A549 (cell line): ENCODE results near the gene PCDHGB2. TPM values are rescaled to one million over a fixed set of nuclear protein-coding genes. Genes with fewer than 3 reads are reported as not detected.
"Not testable (repeated sequence)": the region's sequence is repeated elsewhere in the genome, so short reads cannot be mapped to it uniquely, and the experiment has no call there.

Experiments used
- ATAC-seq, 2 experiments: fragments of 200-7000 bp in 1 of 2; fragments of >200 bp in 1 of 2; cut with Nextera tagmentation in 1 of 2; cut with Tn5 transposase in 1 of 2; 3 replicates each; pipeline versions ENCODE4 v1.8.0 to v1.9.1; 2018 to 2020; ENCODE audit warnings: mild to moderate bottlenecking in 1 of 2, moderate library complexity in 1 of 2
- CTCF ChIA-PET: fragments of 300-600 bp; sonication (Branson Sonifier 250); formaldehyde crosslinking; extraction: SDS; loops from one replicate; lab custom pipeline; 2021; ENCODE audit warnings: antibody characterized with exemption, inconsistent platforms; lab: Yijun Ruan, JAX
- POLR2A ChIA-PET: fragments of 350-600 bp; formaldehyde crosslinking; extraction: SDS; loops from one replicate; lab custom pipeline; 2021; ENCODE audit warnings: antibody characterized with exemption, inconsistent platforms; lab: Yijun Ruan, JAX
- DNase-seq, 2 experiments: peaks; one replicate each; pipeline versions ENCODE4 v3.0.0 to v3.0.0-alpha.2; 2011 to 2016; ENCODE audit warnings: low read depth in 1 of 2, low spot score in 1 of 2
- FAIRE-seq: peaks from 2 replicates; lab custom pipeline; 2011; peaks lifted over from hg19 to GRCh38; lab: Jason Lieb, UNC
- H3K27ac ChIP-seq, 2 experiments: fragments of >200 bp; sonication (Bioruptor Twin); formaldehyde crosslinking; 3 replicates each; pipeline ENCODE4 v1.5.1; 2016 to 2017
- H3K4me1 ChIP-seq: fragments of >200 bp; sonication (Bioruptor Twin); formaldehyde crosslinking; 3 replicates; pipeline ENCODE4 v1.6.1; 2016
- H3K4me2 ChIP-seq: fragments of >200 bp; sonication (Bioruptor Twin); formaldehyde crosslinking; 3 replicates; pipeline ENCODE4 v1.6.1; 2016
- H3K4me3 ChIP-seq: fragments of >200 bp; sonication (Bioruptor Twin); formaldehyde crosslinking; 3 replicates; pipeline ENCODE4 v1.5.1; 2016
- H3K9me3 ChIP-seq: fragments of >200 bp; sonication (Bioruptor Twin); formaldehyde crosslinking; 3 replicates; pipeline ENCODE4 v1.6.1; 2016
- CBX2 ChIP-seq: fragments of 200-600 bp; sonication (generic); IDR thresholded peaks from 2 replicates; pipeline ENCODE4 v1.6.1; 2016; ENCODE audit warnings: low read depth, mild to moderate bottlenecking, borderline replicate concordance
- CEBPB ChIP-seq, 2 experiments: fragments of >200 bp in 1 of 2; sonication (Bioruptor Twin) in 1 of 2; formaldehyde crosslinking in 1 of 2; IDR thresholded peaks; 2 replicates each; pipeline ENCODE4 v1.6.1; 2012 to 2016
- CTCF ChIP-seq: fragments of >200 bp; sonication (Bioruptor Twin); formaldehyde crosslinking; IDR thresholded peaks from 3 replicates; pipeline ENCODE4 v1.5.1; 2016
- E2F6 ChIP-seq: IDR thresholded peaks from 2 replicates; pipeline ENCODE4 v1.6.1; 2012; ENCODE audit warnings: low read depth, borderline replicate concordance
- EP300 ChIP-seq, 2 experiments: fragments of >200 bp; sonication (Bioruptor Twin); formaldehyde crosslinking; IDR thresholded peaks; 2 replicates in 1 of 2; 3 replicates in 1 of 2; pipeline ENCODE4 v1.6.1; 2016 to 2017
- ESRRA ChIP-seq: fragments of 150-350 bp; IDR thresholded peaks from 2 replicates; pipeline ENCODE4 v1.6.1; 2014; ENCODE audit warnings: mild to moderate bottlenecking, low read length, borderline replicate concordance
- HDAC2 ChIP-seq: fragments of 200-600 bp; sonication (generic); IDR thresholded peaks from 2 replicates; pipeline ENCODE4 v1.6.1; 2016
- HEYL ChIP-seq: fragments of 250-450 bp; sonication (Bioruptor Pico); IDR thresholded peaks from 2 replicates; pipeline ENCODE4 v1.8.0; 2021; ENCODE audit warnings: mild to moderate bottlenecking, moderate library complexity
- KDM1A ChIP-seq: fragments of 200-600 bp; sonication (generic); IDR thresholded peaks from 2 replicates; pipeline ENCODE4 v1.6.1; 2016; ENCODE audit warnings: low read depth, mild to moderate bottlenecking
- NFE2L2 ChIP-seq: fragments of 150-350 bp; conservative IDR thresholded peaks from 2 replicates; pipeline ENCODE4 v1.6.1; 2014; ENCODE audit warnings: low read length
- RAD21 ChIP-seq, 2 experiments: fragments of >200 bp in 1 of 2; sonication (Bioruptor Twin) in 1 of 2; formaldehyde crosslinking in 1 of 2; IDR thresholded peaks in 1 of 2; conservative IDR thresholded peaks in 1 of 2; 2 replicates in 1 of 2; 3 replicates in 1 of 2; pipeline ENCODE4 v1.6.1; 2012 to 2018; ENCODE audit warnings: inconsistent platforms in 1 of 2
- SREBF2 ChIP-seq: fragments of 450-650 bp; IDR thresholded peaks from 2 replicates; pipeline ENCODE4 v1.6.1; 2014; ENCODE audit warnings: mild to moderate bottlenecking, moderate library complexity
- TFCP2L1 ChIP-seq: fragments of 250-450 bp; sonication (Bioruptor Pico); IDR thresholded peaks from 2 replicates; pipeline ENCODE4 v1.5.0; 2021; ENCODE audit warnings: mild to moderate bottlenecking
- ZNF302 ChIP-seq: fragments of 250-450 bp; sonication (Bioruptor Pico); IDR thresholded peaks from 2 replicates; pipeline ENCODE4 v1.9.0; 2021; ENCODE audit warnings: inconsistent platforms, mild to moderate bottlenecking, moderate library complexity
- ZSCAN20 ChIP-seq: fragments of 250-450 bp; sonication (Bioruptor Pico); IDR thresholded peaks from 2 replicates; pipeline ENCODE4 v1.8.0; 2022; ENCODE audit warnings: mild to moderate bottlenecking, moderate library complexity
- WGBS: methylation state at CpG from one replicate; pipeline ENCODE4 v1.1.6; 2017; ENCODE audit errors: missing lambda C conversion rate; 5-methylcytosine and 5-hydroxymethylcytosine counted together
- polyA plus RNA-seq, 4 experiments: library from polyadenylated mRNA; depleted of rRNA in 3 of 4; stranded (reverse); fragments of >200 nt; fragmentation: RNase III in 1 of 4; extraction: RNeasy Plus Mini Kit Qiagen cat#74134 plus additional on column Dnase treatment in 1 of 4; gene quantifications; 2 replicates in 3 of 4; 3 replicates in 1 of 4; pipeline ENCODE4 v1.2.3, GENCODE V29; 2011 to 2017

Gene PCDHGB2
- polyA plus RNA-seq, 2 of the 4 experiments (the other 2 are of a cell fraction): 0.04 to 0.36 TPM

GRCh38 chr5:141332571-141332970 lies 27.2 kb upstream of the PCDHGB2 start:
- H3K9me3 ChIP-seq: peaks cover 31% of the 10 kb centered on the region; the same call in 2 of the 3 replicates
- H3K4me3 ChIP-seq, H3K4me2 ChIP-seq, DNase-seq, POLR2A ChIA-PET, H3K4me1 ChIP-seq, FAIRE-seq, H3K27ac ChIP-seq, ATAC-seq: not testable (repeated sequence)
- CTCF ChIA-PET: interaction anchor here (2.2 kb wide), 1 partner anchor 235 kb away, joined by 7 read pairs; no protein-coding TSS in a partner anchor
- 85% methylated on average over 28 of the region's 39 CpGs for WGBS

DNA sequence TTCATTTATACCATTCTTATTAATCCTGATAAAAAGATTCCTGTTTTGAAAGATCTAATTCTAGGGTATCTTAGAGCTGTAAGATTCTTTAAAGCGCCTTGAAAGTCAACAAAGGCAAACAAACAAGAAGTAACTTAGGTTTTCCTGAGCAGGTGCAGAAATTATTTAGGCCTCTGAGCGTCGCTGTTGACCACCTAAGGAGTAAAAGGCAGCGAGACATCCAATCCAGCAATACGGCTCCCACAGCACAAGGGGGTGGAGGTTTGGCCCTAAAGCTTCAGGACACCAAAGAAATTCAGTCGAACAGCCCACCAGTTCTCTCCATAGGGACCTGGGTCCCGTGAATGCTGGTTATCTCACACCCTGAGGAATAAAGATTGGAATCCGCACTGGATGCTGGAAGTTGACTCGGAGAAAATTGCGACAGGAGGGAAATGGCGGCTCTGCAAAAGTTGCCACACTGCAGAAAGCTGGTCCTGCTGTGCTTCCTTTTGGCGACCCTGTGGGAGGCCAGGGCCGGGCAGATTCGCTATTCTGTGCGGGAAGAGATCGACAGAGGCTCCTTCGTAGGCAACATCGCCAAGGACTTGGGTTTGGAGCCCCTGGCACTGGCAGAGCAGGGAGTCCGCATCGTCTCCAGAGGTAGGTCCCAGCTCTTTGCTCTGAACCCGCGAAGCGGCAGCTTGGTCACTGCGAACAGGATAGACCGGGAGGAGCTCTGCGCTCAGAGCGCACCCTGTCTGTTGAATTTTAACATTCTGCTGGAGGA lies 21.1 kb upstream of the PCDHGB2 start, which contains the start of gene PCDHGA2:
Gene PCDHGA2 (plus strand): TSS at position 223 of the 769 bp plus-strand sequence.
- POLR2A ChIA-PET: interaction anchor here (1.0 to 1.6 kb wide), 3 partner anchors 12 to 183 kb away, joined by 3 to 15 read pairs (median 6); partner anchors contain the start of genes PCDHGB1 and TAF7
- no peak for TF ChIP-seq SREBF2
- TF ChIP-seq EP300 (IDR thresholded peaks at IDR 0.05): no peak
- TF ChIP-seq NFE2L2: no peak
- TF ChIP-seq E2F6: no peak; the same call in 1 of the 2 replicates
- TF ChIP-seq CEBPB (IDR thresholded peaks at IDR 0.05): peak in 1 of 2 experiments; percentile 25; a peak in 1 of 4 replicates
- no peak for TF ChIP-seq CBX2
- no peak for TF ChIP-seq KDM1A
- peak; percentile 35; the same call in 2 of the 3 replicates for TF ChIP-seq CTCF
- no peak for TF ChIP-seq HDAC2
- TF ChIP-seq RAD21 (conservative IDR thresholded peaks at IDR 0.05 in 1 of 2, IDR thresholded peaks at IDR 0.05 in 1 of 2): peak; percentile 46 to 53; a peak in 4 of 5 replicates
- TF ChIP-seq ZSCAN20 (CRISPR knock-in tag): no peak
- no peak for TF ChIP-seq TFCP2L1 (CRISPR knock-in tag)
- TF ChIP-seq HEYL (CRISPR knock-in tag): no peak
- TF ChIP-seq ESRRA: no peak
- no peak for TF ChIP-seq ZNF302 (CRISPR knock-in tag)
- Histone ChIP-seq H3K4me1 (no peaks in the 10 kb centered on the region), H3K27ac (peak within 1 kb of the TSS; percentile 59 to 70), H3K4me3 (peak within 1 kb of the TSS; percentile 45), H3K9me3 (peaks cover 37% of the 10 kb centered on the region), H3K4me2 (peak within 1 kb of the TSS; percentile 61)
- CTCF ChIA-PET: interaction anchor here (0.6 to 2.9 kb wide), 19 partner anchors 10 to 257 kb away, joined by 3 to 22 read pairs (median 5); partner anchors contain the start of genes PCDHGA1, PCDHGB1, PCDHGB4 and TAF7
- 27% methylated on average over 25 of the region's 27 CpGs for WGBS
- peak; percentile 54 to 87; a peak in 4 of 6 replicates for ATAC-seq
- DNase-seq: peak; percentile 24 to 74
- no peak for FAIRE-seq

- H3K27ac ChIP-seq, H3K4me3 ChIP-seq, POLR2A ChIA-PET, H3K4me2 ChIP-seq, H3K4me1 ChIP-seq, FAIRE-seq, ATAC-seq, DNase-seq: not testable (repeated sequence)
- 76% methylated on average over 32 of the region's 45 CpGs for WGBS
- CTCF ChIA-PET: interaction anchor here (1.4 kb wide), 1 partner anchor 10 kb away, joined by 5 read pairs; the partner anchor contains the start of gene PCDHGA1
- peaks cover 47% of the 10 kb centered on the region for H3K9me3 ChIP-seq
These were observed 18.9 kb upstream of the PCDHGB2 start for GRCh38 chr5:141340781-141341354.
